Bronchial epithelial cell (primary cell): Measurements from ENCODE around the gene IQSEC1. TPM values are rescaled to one million over a fixed set of nuclear protein-coding genes. Genes with fewer than 3 reads are reported as not detected.

Source experiments
- DNase-seq: peaks from one replicate; pipeline ENCODE4 v3.0.0-alpha.2; 2010; ENCODE audit warnings: low read depth
- FAIRE-seq: peaks from 2 replicates; lab custom pipeline; 2011; peaks lifted over from hg19 to GRCh38; lab: Jason Lieb, UNC
- H3K27me3 ChIP-seq: 2 replicates; pipeline ENCODE4 v1.5.1; 2011; ENCODE audit warnings: low read length; ENCODE audit not compliant: control insufficient read depth, insufficient read depth
- H3K36me3 ChIP-seq: 2 replicates; pipeline ENCODE4 v1.5.1; 2011; ENCODE audit warnings: low read length; ENCODE audit not compliant: control insufficient read depth, insufficient read depth
- H3K4me3 ChIP-seq: 2 replicates; pipeline ENCODE4 v1.5.1; 2011; ENCODE audit warnings: mild to moderate bottlenecking, low read depth, low read length, control low read depth
- total RNA-seq: library from RNA; depleted of rRNA; stranded (reverse); fragments of >200 nt; gene quantifications from 2 replicates; pipeline ENCODE4 v1.2.1, GENCODE V29; 2014
- TF ChIP-seq, protein P1 (sequence below): IDR thresholded peaks from 2 replicates; pipeline ENCODE4 v1.5.1; 2011; ENCODE audit warnings: mild to moderate bottlenecking, moderate library complexity, low read length, control low read depth, inconsistent platforms; ENCODE audit not compliant: insufficient read depth, severe bottlenecking

The IQSEC1 gene
- total RNA-seq, 1 donor from 2014 or later, result 6.6 TPM

DNA sequence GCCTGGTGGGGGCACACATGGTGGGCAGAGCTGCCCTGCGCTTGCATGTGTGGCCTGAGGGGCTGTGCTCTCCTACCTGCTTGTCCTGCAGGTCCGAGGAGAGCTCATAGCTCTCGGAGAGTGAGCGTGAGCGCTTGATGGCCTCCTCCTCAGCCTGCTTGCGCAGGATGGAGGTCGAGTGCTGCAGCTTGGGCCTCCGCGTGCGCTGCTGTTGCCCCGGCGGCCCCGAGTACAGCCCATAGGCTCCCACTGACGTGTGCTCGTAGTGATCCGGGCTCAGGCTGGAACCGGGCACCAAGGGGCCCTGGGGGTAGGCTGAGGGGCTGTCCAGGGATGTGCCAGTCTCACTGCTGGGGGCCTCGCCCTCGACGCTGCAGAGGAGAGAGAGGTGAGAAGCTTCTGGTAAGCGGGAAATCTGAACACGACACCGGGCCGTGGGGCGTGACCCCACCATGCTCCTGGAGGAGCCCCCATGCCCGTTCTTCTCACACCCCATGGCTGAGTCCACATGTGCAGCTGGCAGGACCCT, 131.7 kb downstream of the IQSEC1 start:
- TF ChIP-seq, protein P1, sequence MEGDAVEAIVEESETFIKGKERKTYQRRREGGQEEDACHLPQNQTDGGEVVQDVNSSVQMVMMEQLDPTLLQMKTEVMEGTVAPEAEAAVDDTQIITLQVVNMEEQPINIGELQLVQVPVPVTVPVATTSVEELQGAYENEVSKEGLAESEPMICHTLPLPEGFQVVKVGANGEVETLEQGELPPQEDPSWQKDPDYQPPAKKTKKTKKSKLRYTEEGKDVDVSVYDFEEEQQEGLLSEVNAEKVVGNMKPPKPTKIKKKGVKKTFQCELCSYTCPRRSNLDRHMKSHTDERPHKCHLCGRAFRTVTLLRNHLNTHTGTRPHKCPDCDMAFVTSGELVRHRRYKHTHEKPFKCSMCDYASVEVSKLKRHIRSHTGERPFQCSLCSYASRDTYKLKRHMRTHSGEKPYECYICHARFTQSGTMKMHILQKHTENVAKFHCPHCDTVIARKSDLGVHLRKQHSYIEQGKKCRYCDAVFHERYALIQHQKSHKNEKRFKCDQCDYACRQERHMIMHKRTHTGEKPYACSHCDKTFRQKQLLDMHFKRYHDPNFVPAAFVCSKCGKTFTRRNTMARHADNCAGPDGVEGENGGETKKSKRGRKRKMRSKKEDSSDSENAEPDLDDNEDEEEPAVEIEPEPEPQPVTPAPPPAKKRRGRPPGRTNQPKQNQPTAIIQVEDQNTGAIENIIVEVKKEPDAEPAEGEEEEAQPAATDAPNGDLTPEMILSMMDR, result no peak
- Histone ChIP-seq H3K4me3 (no peak overlapping the region), H3K27me3 (no peaks in the 10 kb centered on the region), H3K36me3 (peaks cover 13% of the 10 kb centered on the region)
- FAIRE-seq (no peak), DNase-seq (no peak)

DNA sequence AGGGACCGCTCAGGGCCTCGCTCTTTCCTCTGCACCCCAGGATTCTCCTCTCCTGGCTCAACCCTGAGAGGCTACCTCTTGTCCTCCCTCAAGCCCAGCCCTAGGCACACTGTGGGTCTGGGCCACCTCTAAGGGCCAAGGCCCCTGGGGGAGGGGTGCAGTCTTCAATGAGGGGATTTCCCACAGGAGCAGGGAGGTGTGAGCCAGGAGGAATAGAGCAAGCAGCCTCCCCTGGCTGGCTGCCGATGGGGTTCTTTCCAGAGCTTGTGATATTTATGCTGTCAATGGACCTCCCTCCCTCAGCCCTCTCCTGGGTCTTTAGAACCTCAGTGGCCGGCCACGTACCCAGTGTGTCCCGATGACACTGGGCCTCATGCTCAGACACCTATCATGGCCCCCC, 132.4 kb downstream of the IQSEC1 start:
- peaks cover 16% of the 10 kb centered on the region for H3K36me3 ChIP-seq
- H3K4me3 ChIP-seq, result no peak overlapping the region
- DNase-seq (no peak), FAIRE-seq (no peak)
- no peaks in the 10 kb centered on the region for H3K27me3 ChIP-seq
- TF ChIP-seq, protein P1, result no peak

- no peaks in the 10 kb centered on the region for H3K27me3 ChIP-seq
- no peak for DNase-seq
- no peak for FAIRE-seq
- TF ChIP-seq, protein P1, result no peak
- peaks cover 21% of the 10 kb centered on the region for H3K36me3 ChIP-seq
- no peak overlapping the region for H3K4me3 ChIP-seq
Measured at GRCh38 chr3:12939137-12939536, 134.1 kb downstream of the IQSEC1 start.

- DNase-seq (no peak), FAIRE-seq (no peak)
- H3K36me3 ChIP-seq, result peaks cover 22% of the 10 kb centered on the region
- H3K4me3 ChIP-seq, result no peak overlapping the region
- H3K27me3 ChIP-seq, result no peaks in the 10 kb centered on the region
- TF ChIP-seq, protein P1, result no peak
Measured at GRCh38 chr3:12938258-12938711, 134.9 kb downstream of the IQSEC1 start.

- DNase-seq, result no peak
- H3K27me3 ChIP-seq, result no peaks in the 10 kb centered on the region
- TF ChIP-seq, protein P1, result no peak
- peaks cover 16% of the 10 kb centered on the region for H3K36me3 ChIP-seq
- peak; percentile 83 for FAIRE-seq
- no peak overlapping the region for H3K4me3 ChIP-seq
Measured at GRCh38 chr3:12935861-12936830, 137.1 kb downstream of the IQSEC1 start.
